Endothelial cell (in vitro differentiated cells): Measurements from ENCODE around the gene TMEM158. TPM values are rescaled to one million over a fixed set of nuclear protein-coding genes. Genes with fewer than 3 reads are reported as not detected.

Experiments used
- DNase-seq: peaks from one replicate; pipeline ENCODE4 v3.0.0; 2021; ENCODE audit warnings: low spot score
- H3K27ac Mint-ChIP-seq: one replicate; pipeline ENCODE4 v1.8.0; 2021; ENCODE audit warnings: mixed read lengths, inconsistent platforms; ENCODE audit not compliant: unreplicated experiment
- H3K27me3 Mint-ChIP-seq: one replicate; pipeline ENCODE4 v1.8.0; 2021; ENCODE audit warnings: mild to moderate bottlenecking, moderate library complexity, mixed read lengths, inconsistent platforms; ENCODE audit not compliant: unreplicated experiment
- H3K36me3 Mint-ChIP-seq: one replicate; pipeline ENCODE4 v1.8.0; 2021; ENCODE audit warnings: mild to moderate bottlenecking, low read depth, mixed read lengths, inconsistent platforms; ENCODE audit not compliant: unreplicated experiment
- H3K4me1 Mint-ChIP-seq: one replicate; pipeline ENCODE4 v1.8.0; 2021; ENCODE audit warnings: mild to moderate bottlenecking, mixed read lengths, inconsistent platforms; ENCODE audit not compliant: unreplicated experiment
- H3K4me3 Mint-ChIP-seq: one replicate; pipeline ENCODE4 v1.8.0; 2021; ENCODE audit warnings: mild to moderate bottlenecking, mixed read lengths, inconsistent platforms; ENCODE audit not compliant: unreplicated experiment
- H3K9me3 Mint-ChIP-seq: one replicate; pipeline ENCODE4 v1.8.0; 2021; ENCODE audit warnings: mixed read lengths, inconsistent platforms; ENCODE audit not compliant: unreplicated experiment
- total RNA-seq: library from RNA; stranded (reverse); fragmentation: NEBNext Ultra II Directional; extraction: Animal tissue kit (Norgen Biotek cat#: 25700); gene quantifications from one replicate; pipeline ENCODE4 v1.2.1, GENCODE V29; 2021; ENCODE audit not compliant: unreplicated experiment
- TF ChIP-seq, protein P1 (sequence below): fragments of 200-600 bp; sonication (generic); IDR thresholded peaks from one replicate; pipeline ENCODE4 v1.5.0; 2021; ENCODE audit warnings: antibody characterized with exemption; ENCODE audit not compliant: unreplicated experiment

The TMEM158 gene
- total RNA-seq, 1 donor from 2014 or later = 7.3 TPM

DNA sequence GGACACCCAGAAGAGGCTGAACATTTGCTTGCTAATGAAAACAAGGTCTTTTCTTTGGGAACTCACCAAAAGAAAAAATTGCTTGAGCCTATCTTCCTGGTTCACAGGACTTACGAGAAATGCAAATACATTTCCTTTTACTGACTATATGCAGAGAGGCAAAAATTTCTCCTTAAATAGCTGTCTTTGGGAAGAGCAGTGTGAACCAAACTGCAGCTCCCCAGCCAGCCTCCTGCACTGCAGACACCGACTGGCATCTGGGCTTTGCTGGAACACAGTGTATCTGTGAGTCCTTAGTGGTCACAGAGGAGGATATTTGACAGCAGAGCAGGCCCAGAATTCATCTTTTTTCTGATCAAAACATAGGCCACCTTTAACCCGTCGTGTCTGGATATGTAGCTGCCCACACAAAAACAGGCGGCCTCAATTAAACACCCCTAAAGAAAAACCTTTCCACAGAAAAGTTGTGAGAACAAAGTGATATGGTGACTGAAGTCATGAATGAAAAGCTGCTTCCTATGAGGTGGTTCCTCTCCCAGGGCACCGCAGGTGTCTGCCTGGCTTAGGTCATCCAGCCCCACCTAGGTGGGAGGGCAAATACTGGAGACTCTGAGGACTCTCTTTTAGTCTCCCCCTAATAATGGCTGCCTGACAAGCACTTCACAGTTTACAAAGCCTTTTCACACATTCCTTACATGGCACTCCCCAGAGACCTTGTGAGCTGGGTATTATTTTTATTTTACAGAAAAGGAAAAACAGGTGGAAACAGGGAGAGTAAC lies 46.1 kb upstream of the TMEM158 start:
- TF ChIP-seq, protein P1, sequence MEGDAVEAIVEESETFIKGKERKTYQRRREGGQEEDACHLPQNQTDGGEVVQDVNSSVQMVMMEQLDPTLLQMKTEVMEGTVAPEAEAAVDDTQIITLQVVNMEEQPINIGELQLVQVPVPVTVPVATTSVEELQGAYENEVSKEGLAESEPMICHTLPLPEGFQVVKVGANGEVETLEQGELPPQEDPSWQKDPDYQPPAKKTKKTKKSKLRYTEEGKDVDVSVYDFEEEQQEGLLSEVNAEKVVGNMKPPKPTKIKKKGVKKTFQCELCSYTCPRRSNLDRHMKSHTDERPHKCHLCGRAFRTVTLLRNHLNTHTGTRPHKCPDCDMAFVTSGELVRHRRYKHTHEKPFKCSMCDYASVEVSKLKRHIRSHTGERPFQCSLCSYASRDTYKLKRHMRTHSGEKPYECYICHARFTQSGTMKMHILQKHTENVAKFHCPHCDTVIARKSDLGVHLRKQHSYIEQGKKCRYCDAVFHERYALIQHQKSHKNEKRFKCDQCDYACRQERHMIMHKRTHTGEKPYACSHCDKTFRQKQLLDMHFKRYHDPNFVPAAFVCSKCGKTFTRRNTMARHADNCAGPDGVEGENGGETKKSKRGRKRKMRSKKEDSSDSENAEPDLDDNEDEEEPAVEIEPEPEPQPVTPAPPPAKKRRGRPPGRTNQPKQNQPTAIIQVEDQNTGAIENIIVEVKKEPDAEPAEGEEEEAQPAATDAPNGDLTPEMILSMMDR = no peak

DNA sequence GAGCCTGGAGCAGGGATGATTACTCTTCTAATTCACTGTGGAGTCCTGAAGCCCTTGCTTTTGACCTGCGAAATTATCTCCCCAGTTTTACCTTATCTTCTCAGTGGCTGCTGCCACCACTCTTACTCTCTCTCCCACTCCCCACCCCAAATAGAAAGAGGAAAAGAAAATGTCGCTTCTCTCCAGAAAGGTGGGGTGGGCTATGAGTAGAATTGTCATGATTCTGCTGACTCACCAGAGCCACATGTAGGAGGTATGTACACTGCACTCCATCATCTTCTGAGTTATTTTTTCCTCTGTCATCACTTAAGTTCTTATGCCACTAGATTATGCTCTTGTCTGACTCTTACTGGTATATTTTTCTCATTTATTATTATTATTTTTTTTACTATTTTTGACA lies 43.9 kb upstream of the TMEM158 start:
- H3K27ac Mint-ChIP-seq = no peak overlapping the region
- TF ChIP-seq, protein P1 = no peak
- H3K27me3 Mint-ChIP-seq = peaks cover 2% of the 10 kb centered on the region
- H3K9me3 Mint-ChIP-seq = no peaks in the 10 kb centered on the region
- no peak overlapping the region for H3K4me3 Mint-ChIP-seq
- no peaks in the 10 kb centered on the region for H3K4me1 Mint-ChIP-seq
- DNase-seq = no peak
- no peaks in the 10 kb centered on the region for H3K36me3 Mint-ChIP-seq

More for the DNA sequence above, 46.1 kb upstream of the TMEM158 start:
- H3K27me3 Mint-ChIP-seq = peaks cover 3% of the 10 kb centered on the region
- no peaks in the 10 kb centered on the region for H3K9me3 Mint-ChIP-seq
- no peak overlapping the region for H3K27ac Mint-ChIP-seq
- DNase-seq = no peak
- no peaks in the 10 kb centered on the region for H3K36me3 Mint-ChIP-seq
- peaks cover 4% of the 10 kb centered on the region for H3K4me1 Mint-ChIP-seq
- H3K4me3 Mint-ChIP-seq = no peak overlapping the region

DNA sequence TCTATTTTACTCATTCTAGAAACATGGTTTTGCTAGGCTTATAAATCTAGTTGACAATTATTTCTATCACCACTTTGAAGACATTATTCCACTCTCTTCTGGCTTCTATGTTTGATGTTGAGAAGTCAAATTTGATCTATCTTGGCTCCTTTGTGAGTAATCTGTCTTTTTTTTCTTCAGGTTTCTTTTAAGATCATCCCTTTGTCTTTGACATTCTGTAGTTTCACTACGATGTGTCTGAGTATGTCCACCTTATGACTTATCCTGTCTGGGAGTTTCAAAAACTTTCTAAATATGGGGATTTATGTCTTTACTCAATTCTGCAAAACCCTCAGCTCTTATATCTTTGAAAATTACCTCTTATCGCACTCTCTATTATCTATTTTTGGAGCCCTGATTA lies 41.0 kb upstream of the TMEM158 start:
- Mint-ChIP-seq H3K4me1 (no peaks in the 10 kb centered on the region), H3K36me3 (no peaks in the 10 kb centered on the region), H3K4me3 (no peak overlapping the region), H3K27me3 (no peaks in the 10 kb centered on the region), H3K27ac (no peak overlapping the region), H3K9me3 (no peaks in the 10 kb centered on the region)
- no peak for DNase-seq
- TF ChIP-seq, protein P1 = no peak

DNA sequence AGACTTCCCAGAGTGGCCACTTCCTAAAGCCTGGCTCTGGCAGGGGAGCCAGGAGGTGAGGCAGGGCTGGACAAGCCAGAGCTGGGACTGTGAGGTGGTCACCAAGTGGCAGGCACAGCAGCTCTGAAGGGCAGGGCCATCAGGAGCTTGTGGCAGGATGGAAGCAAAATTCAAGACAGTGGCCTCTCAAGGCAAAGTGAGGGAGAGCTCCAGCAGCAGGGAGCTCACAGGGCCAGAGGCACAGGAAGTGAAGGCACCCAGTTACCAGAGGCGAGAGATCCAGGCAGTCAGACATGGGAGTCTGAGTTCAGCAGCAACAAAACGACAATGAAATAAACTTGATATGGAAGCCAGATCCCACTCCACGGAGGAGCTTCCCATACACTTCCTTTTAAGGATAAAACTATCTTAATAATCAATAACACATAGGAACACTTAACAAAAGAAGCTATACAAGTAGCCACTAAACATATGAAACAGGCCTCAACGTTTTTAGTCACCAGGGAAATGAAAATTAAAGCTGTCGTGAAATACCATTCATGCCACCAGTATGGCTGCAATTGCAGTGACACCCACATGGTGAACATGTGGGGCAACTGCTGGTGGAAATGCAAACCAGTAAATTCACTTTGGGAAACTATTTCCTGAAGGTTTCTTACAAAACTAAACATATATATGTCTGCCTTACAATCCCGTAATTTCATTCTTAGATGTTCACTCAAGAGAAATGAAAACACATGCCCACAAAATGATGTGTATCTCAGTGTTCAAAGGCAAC lies 35.4 kb upstream of the TMEM158 start:
- Mint-ChIP-seq H3K9me3 (no peaks in the 10 kb centered on the region), H3K36me3 (no peaks in the 10 kb centered on the region), H3K4me1 (no peaks in the 10 kb centered on the region), H3K4me3 (no peak overlapping the region), H3K27me3 (peaks cover 3% of the 10 kb centered on the region), H3K27ac (no peak overlapping the region)
- TF ChIP-seq, protein P1 = no peak
- DNase-seq = no peak

DNA sequence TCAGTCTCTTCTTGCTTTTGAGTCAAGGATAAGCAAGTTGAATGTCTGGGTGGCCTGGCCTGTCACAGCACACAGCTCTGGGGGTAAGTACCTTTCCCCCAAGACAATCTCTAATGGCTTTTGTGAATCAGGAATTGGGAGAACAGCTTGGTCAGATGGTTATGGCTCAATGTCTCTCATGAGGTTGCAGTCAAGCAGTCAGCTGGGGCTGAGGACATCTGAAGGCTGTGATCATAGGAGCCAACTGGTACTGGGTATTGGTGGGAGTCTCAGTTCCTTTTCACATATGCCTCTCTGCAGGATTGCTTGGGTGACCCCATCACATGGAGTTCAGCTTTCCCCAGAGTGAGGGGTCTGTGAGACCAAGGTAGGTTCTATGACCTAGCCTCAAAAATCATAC lies 33.0 kb upstream of the TMEM158 start:
- H3K27ac Mint-ChIP-seq = no peak overlapping the region

More for the DNA sequence above, 33.0 kb upstream of the TMEM158 start:
- DNase-seq = no peak
- Mint-ChIP-seq H3K36me3 (no peaks in the 10 kb centered on the region), H3K27me3 (peaks cover 3% of the 10 kb centered on the region), H3K4me1 (no peaks in the 10 kb centered on the region), H3K4me3 (no peak overlapping the region), H3K9me3 (no peaks in the 10 kb centered on the region)
- TF ChIP-seq, protein P1 = no peak
